Kidney (tissue), 14 donors: ENCODE measurements around the gene PRDM16. TPM values are rescaled to one million over a fixed set of nuclear protein-coding genes. Genes with fewer than 3 reads are reported as not detected.

Experiments
- DNase-seq, 5 donors: peaks; one replicate each; pipeline ENCODE4 v3.0.0-alpha.2; 2013 to 2020
- FAIRE-seq: peaks from 2 replicates; lab custom pipeline; 2012; peaks lifted over from hg19 to GRCh38; lab: Jason Lieb, UNC
- H3K27ac ChIP-seq, 2 donors: one replicate each; pipeline ENCODE4 v1.7.0; 2013; ENCODE audit warnings: low read depth in 2 of 2, low read length in 2 of 2, inconsistent platforms in 1 of 2
- H3K27me3 ChIP-seq: one replicate; pipeline ENCODE4 v1.7.1; 2013; ENCODE audit warnings: low read length, inconsistent platforms; ENCODE audit not compliant: control insufficient read depth, insufficient read depth
- H3K36me3 ChIP-seq, 3 donors: one replicate each; pipeline versions ENCODE4 v1.7.0 to v1.7.1; 2013; ENCODE audit warnings: low read length in 3 of 3, control low read depth in 1 of 3, inconsistent platforms in 1 of 3; ENCODE audit not compliant: insufficient read depth in 3 of 3, control insufficient read depth in 2 of 3
- H3K4me1 ChIP-seq, 3 donors: one replicate each; pipeline versions ENCODE4 v1.7.0 to v1.7.1; 2013; ENCODE audit warnings: low read length in 3 of 3, inconsistent platforms in 1 of 3, low read depth in 1 of 3; ENCODE audit not compliant: control insufficient read depth in 2 of 3, insufficient read depth in 2 of 3
- H3K4me3 ChIP-seq, 3 donors: one replicate each; pipeline versions ENCODE4 v1.7.0 to v1.8.1; 2013; ENCODE audit warnings: low read length in 3 of 3, control low read depth in 1 of 3, inconsistent platforms in 1 of 3
- H3K9ac ChIP-seq, 3 donors: one replicate each; pipeline versions ENCODE4 v1.7.0 to v1.7.1; 2013; ENCODE audit warnings: low read length in 3 of 3, control low read depth in 1 of 3, inconsistent platforms in 1 of 3
- H3K9me3 ChIP-seq, 3 donors: one replicate each; pipeline versions ENCODE4 v1.7.0 to v1.7.1; 2013; ENCODE audit warnings: low read length in 3 of 3, control low read depth in 1 of 3, inconsistent platforms in 1 of 3; ENCODE audit not compliant: control insufficient read depth in 2 of 3, insufficient read depth in 1 of 3
- CTCF ChIP-seq: IDR thresholded peaks from 3 replicates; pipeline ENCODE4 v1.5.1; 2012; ENCODE audit warnings: mild to moderate bottlenecking, moderate library complexity, borderline replicate concordance; ENCODE audit not compliant: insufficient read depth; ENCODE audit errors: extremely low read depth
- intact Hi-C: fragments of 100-400 bp; cut with DNase I; formaldehyde crosslinking; loops from one replicate; pipeline ENCODE4 v1.11.1; 2022
- polyA plus RNA-seq: library from polyadenylated mRNA; stranded (reverse); fragments of 350-450 nt; fragmentation: Illumina TruSeq; extraction: RNeasy Lipid Tissue Mini Kit (QIAGEN cat#74804); gene quantifications from one replicate; pipeline ENCODE4 v1.2.3, GENCODE V29; 2014; ENCODE audit warnings: low read depth, low replicate concordance; ENCODE audit not compliant: insufficient read depth
- total RNA-seq: library from RNA; stranded (reverse); fragmentation: NEBNext Ultra II Directional; extraction: Animal tissue kit (Norgen Biotek cat#: 25700); gene quantifications from one replicate; pipeline ENCODE4 v1.2.1, GENCODE V29; 2021
- donor health status: control.
- donor health status: control.
- donor health status: control.
- donor health status: control.
- donor health status: control.
- donor health status: DM: yes; HTN: yes; CAD: no.
- donor health status: Normal renal cell carcinoma (clear cell type).

PRDM16 gene
- total and polyA plus RNA-seq, 2 donors from 2014 or later, result 3.0 to 21.9 TPM

GRCh38 chr1:3063379-3064295 is 5.4 kb upstream of the PRDM16 start:
- H3K9ac ChIP-seq, result peak overlapping the region in 1 of 3 donors; percentile 80
- FAIRE-seq (no peak), DNase-seq (peak in 4 of 5 donors; percentile 26 to 80 (median 43))
- no peak for TF ChIP-seq CTCF
- H3K36me3 ChIP-seq, result no peaks in the 10 kb centered on the region
- H3K4me1 ChIP-seq, result peaks cover 0 to 3% (median 0%) of the 10 kb centered on the region in 3 donors
- peak overlapping the region; percentile 22 to 45 for H3K27ac ChIP-seq
- H3K4me3 ChIP-seq, result peak overlapping the region in 1 of 3 donors; percentile 69
- peaks cover 26% of the 10 kb centered on the region for H3K27me3 ChIP-seq
- intact Hi-C loops, result no loop called here
- H3K9me3 ChIP-seq, result no peaks in the 10 kb centered on the region

DNA sequence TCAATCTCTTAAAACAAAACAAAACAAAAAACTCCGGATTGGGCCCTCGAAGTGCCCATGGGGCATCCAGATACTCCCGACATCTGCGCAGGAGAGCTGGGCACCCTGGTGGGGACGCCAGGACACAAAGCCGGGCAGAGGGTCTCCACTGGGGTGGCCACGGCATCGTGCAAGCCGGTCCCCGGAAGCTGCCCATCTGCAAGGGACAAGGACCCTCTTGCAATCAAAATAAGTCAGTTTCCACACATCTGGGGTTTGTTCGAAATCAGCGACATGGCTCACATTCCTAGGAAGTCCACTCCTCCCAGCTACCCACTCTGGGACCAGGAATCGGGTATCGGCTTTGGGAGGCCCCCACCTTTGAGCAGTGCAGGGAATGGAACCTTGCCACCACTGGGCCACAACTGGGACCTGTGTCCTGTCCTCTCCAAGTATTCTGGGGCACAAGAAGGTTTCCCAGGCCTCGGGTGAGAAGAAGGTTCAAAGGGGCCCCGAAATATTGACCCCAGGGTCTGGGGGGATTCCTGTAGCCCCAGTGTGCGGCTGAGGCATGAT is 4.6 kb upstream of the PRDM16 start:
- Histone ChIP-seq H3K9ac (peak overlapping the region in 1 of 3 donors; percentile 80), H3K27ac (peak overlapping the region; percentile 59 to 67), H3K4me1 (peaks cover 0 to 3% (median 0%) of the 10 kb centered on the region in 3 donors), H3K9me3 (no peaks in the 10 kb centered on the region), H3K36me3 (no peaks in the 10 kb centered on the region), H3K27me3 (peaks cover 24% of the 10 kb centered on the region), H3K4me3 (peak overlapping the region in 1 of 3 donors; percentile 69)
- intact Hi-C loops, result no loop called here
- TF ChIP-seq CTCF, result no peak
- no peak for FAIRE-seq
- peak in 2 of 5 donors; percentile 39 to 73 for DNase-seq

GRCh38 chr1:3064901-3065300 is 4.1 kb upstream of the PRDM16 start:
- Histone ChIP-seq H3K27me3 (peaks cover 24% of the 10 kb centered on the region), H3K9ac (peak overlapping the region in 2 of 3 donors; percentile 1 to 80), H3K36me3 (no peaks in the 10 kb centered on the region), H3K9me3 (no peaks in the 10 kb centered on the region), H3K27ac (peak overlapping the region; percentile 59 to 67), H3K4me1 (peaks cover 0 to 3% (median 0%) of the 10 kb centered on the region in 3 donors), H3K4me3 (peak overlapping the region in 1 of 3 donors; percentile 69)
- FAIRE-seq (no peak), DNase-seq (peak in 2 of 5 donors; percentile 34 to 52)
- TF ChIP-seq CTCF, result no peak
- intact Hi-C loops, result no loop called here
